ENCODE data around the gene MC1R. TPM values are rescaled to one million over a fixed set of nuclear protein-coding genes. Genes with fewer than 3 reads are reported as not detected.

Gene MC1R
- total and polyA plus RNA-seq, 2 of the 8 experiments (the other 6 are each of a cell fraction or from before 2014, with no cell fraction given): 2.2 to 2.9 TPM

- no peak overlapping the region for H3K27ac ChIP-seq (ENCODE audit: low read depth, low read length)
- no peak for FAIRE-seq
- no peak for TF ChIP-seq TCF12 (IDR thresholded peaks at IDR 0.05; ENCODE audit: low read depth, low read length)
- TF ChIP-seq ATF3 (IDR thresholded peaks at IDR 0.05; ENCODE audit: insufficient read depth, low read depth, low read length): no peak
- no peak for TF ChIP-seq ATF2 (IDR thresholded peaks at IDR 0.05; ENCODE audit: low read length)
- no peak for TF ChIP-seq SRF (IDR thresholded peaks at IDR 0.05; ENCODE audit: low read depth, low read length)
- TF ChIP-seq POLR2A (IDR thresholded peaks at IDR 0.05; ENCODE audit: control extremely low read depth in 1 of 2, low read depth in 2 of 2, low read length in 2 of 2): no peak
- no peak for TF ChIP-seq MAFK (IDR thresholded peaks at IDR 0.05; ENCODE audit: low read depth, low read length)
- TF ChIP-seq USF2 (IDR thresholded peaks at IDR 0.05; ENCODE audit: low read length): no peak
- TF ChIP-seq ASH2L (IDR thresholded peaks at IDR 0.05; ENCODE audit: low read length): no peak
- no peak for TF ChIP-seq TAF7 (optimal IDR thresholded peaks at IDR 0.05; ENCODE audit: borderline replicate concordance, low read depth, low read length)
- TF ChIP-seq BACH1 (IDR thresholded peaks at IDR 0.05; ENCODE audit: low read length): no peak
Measured at GRCh38 chr16:89883346-89884040, 35.2 kb upstream of the MC1R start.

More at GRCh38 chr16:89883346-89884040, 35.2 kb upstream of the MC1R start:
- H4K91ac ChIP-seq (replicated peaks; ENCODE audit: insufficient read length, low read length): no peak overlapping the region
- no peak overlapping the region for H2BK15ac ChIP-seq (ENCODE audit: low read length)
- H2AFZ ChIP-seq (ENCODE audit: low read length): no peak overlapping the region
- H3K14ac ChIP-seq (ENCODE audit: insufficient read length): no peak overlapping the region
- no peak overlapping the region for H3K4me2 ChIP-seq (ENCODE audit: insufficient read depth in 1 of 2, low read depth in 2 of 2, low read length in 2 of 2)
- H3K9ac ChIP-seq (replicated peaks in 1 of 4; ENCODE audit: extremely low read depth in 1 of 4, low read depth in 3 of 4, low read length in 3 of 4): no peak overlapping the region
- WGBS, 2 experiments (ENCODE audit: extremely low coverage in 1 of 2, insufficient coverage in 1 of 2, insufficient read length in 1 of 2, insufficient replicate concordance in 2 of 2, low coverage in 1 of 2, low lambda C conversion rate in 2 of 2, missing lambda C conversion rate in 1 of 2): 95% methylated on average over 28 of the region's 28 CpGs; no CpG with 5 or more reads in 1 of the 2 experiments
- no peaks in the 10 kb centered on the region for H3K4me1 ChIP-seq (replicated peaks in 1 of 4; ENCODE audit: control insufficient read depth in 3 of 4, insufficient read depth in 4 of 4, low read length in 3 of 4)
- H3K36me3 ChIP-seq (ENCODE audit: control insufficient read depth in 2 of 4, insufficient read depth in 4 of 4, low read length in 3 of 4): peaks cover 13 to 45% (median 35%) of the 10 kb centered on the region in 4 experiments
- no peak overlapping the region for H2AK5ac ChIP-seq (ENCODE audit: low read depth, low read length)
- H2BK20ac ChIP-seq (ENCODE audit: low read length): no peak overlapping the region
- peaks cover 6% of the 10 kb centered on the region for H3K79me1 ChIP-seq (ENCODE audit: low read depth, low read length)
- DNase-seq (ENCODE audit: low read depth in 1 of 2, low spot score in 2 of 2): no peak
- no peak overlapping the region for H3K56ac ChIP-seq (replicated peaks; ENCODE audit: insufficient read length, low read depth, low read length)
- peaks cover 0 to 5% of the 10 kb centered on the region in 2 experiments; a peak in 1 of 4 replicates for H3K9me3 ChIP-seq (ENCODE audit: insufficient read depth in 2 of 2, low read depth in 1 of 2, low read length in 1 of 2)
- H4K8ac ChIP-seq (ENCODE audit: extremely low read depth, insufficient read depth, low read length): no peak overlapping the region
- H3K4me3 ChIP-seq (ENCODE audit: extremely low read depth in 1 of 4, insufficient read depth in 2 of 4, low read depth in 3 of 4, low read length in 4 of 4): no peak overlapping the region
- H2BK12ac ChIP-seq (ENCODE audit: low read depth, low read length): no peak overlapping the region
- ChIA-PET CTCF (ENCODE audit: partially characterized antibody) (interaction anchor here (1.0 kb wide), 1 partner anchor 27 kb away, joined by 3 read pairs; no protein-coding TSS in a partner anchor), POLR2A (ENCODE audit: partially characterized antibody) (interaction anchor here (0.8 kb wide), 1 partner anchor 11 kb away, joined by 4 read pairs; no protein-coding TSS in a partner anchor)
- H3K18ac ChIP-seq (ENCODE audit: extremely low read depth, low read length): no peak overlapping the region
- no peaks in the 10 kb centered on the region for H3K27me3 ChIP-seq (replicated peaks in 1 of 4; ENCODE audit: control insufficient read depth in 3 of 4, extremely low read depth in 1 of 4, insufficient read depth in 3 of 4, low read length in 3 of 4)
- no peak overlapping the region for H4K5ac ChIP-seq (ENCODE audit: insufficient read length, low read depth, low read length)
- H3K4ac ChIP-seq (replicated peaks; ENCODE audit: insufficient read length, low read depth, low read length): no peak overlapping the region
- H2BK120ac ChIP-seq (replicated peaks; ENCODE audit: low read depth, low read length): no peak overlapping the region
- H4K20me1 ChIP-seq (replicated peaks in 1 of 2; ENCODE audit: control insufficient read depth in 1 of 2, insufficient read depth in 2 of 2, low read length in 2 of 2): peaks cover 0 to 14% of the 10 kb centered on the region in 2 experiments
- H3K23ac ChIP-seq (ENCODE audit: insufficient read length): no peak overlapping the region
- no peaks in the 10 kb centered on the region for H3K23me2 ChIP-seq (ENCODE audit: low read depth, low read length)
- no peak overlapping the region for H2BK5ac ChIP-seq (ENCODE audit: low read depth, low read length)
- H3K79me2 ChIP-seq (ENCODE audit: control insufficient read depth in 1 of 2, insufficient read depth in 2 of 2, low read length in 2 of 2): peaks cover 3 to 15% of the 10 kb centered on the region in 2 experiments; a peak in 3 of 4 replicates
